SK-N-SH treated with all-trans-retinoic acid at 6 μM for 48 hours (cell line): ENCODE data around the gene LXN.
"Not testable (repeated sequence)": the region's sequence is repeated elsewhere in the genome, so short reads cannot be mapped to it uniquely, and the experiment has no call there.

Source experiments
- ATAC-seq: fragments of 200-7000 bp; cut with Tn5 transposase; 3 replicates; pipeline ENCODE4 v1.9.1; 2020; ENCODE audit warnings: mild to moderate bottlenecking, moderate library complexity
- ARNTL ChIP-seq: fragments of 450-650 bp; formaldehyde crosslinking; IDR thresholded peaks from 2 replicates; pipeline ENCODE4 v1.5.0; 2020; ENCODE audit warnings: low read depth, mild to moderate bottlenecking, moderate library complexity, borderline replicate concordance
- BACH2 ChIP-seq: fragments of 250-450 bp; sonication (Bioruptor Pico); IDR thresholded peaks from 2 replicates; pipeline ENCODE4 v1.9.0; 2021; ENCODE audit warnings: mild to moderate bottlenecking, borderline replicate concordance
- CREB5 ChIP-seq: fragments of 250-450 bp; sonication (Bioruptor Pico); IDR thresholded peaks from 2 replicates; pipeline ENCODE4 v1.5.1; 2020; ENCODE audit warnings: low read depth, mild to moderate bottlenecking, moderate library complexity
- CSRNP3 ChIP-seq: fragments of 250-450 bp; sonication (Bioruptor Pico); IDR thresholded peaks from 2 replicates; pipeline ENCODE4 v1.5.1; 2021; ENCODE audit warnings: mild to moderate bottlenecking, moderate library complexity
- ESRRG ChIP-seq: fragments of 250-450 bp; sonication (Bioruptor Pico); IDR thresholded peaks from 2 replicates; pipeline ENCODE4 v1.6.1; 2021; ENCODE audit warnings: mild to moderate bottlenecking
- GLIS3 ChIP-seq: fragments of 250-450 bp; sonication (Bioruptor Pico); IDR thresholded peaks from 2 replicates; pipeline ENCODE4 v1.5.0; 2020; ENCODE audit warnings: mild to moderate bottlenecking, moderate library complexity
- ISL1 ChIP-seq: fragments of 250-450 bp; sonication (Bioruptor Pico); IDR thresholded peaks from 2 replicates; pipeline ENCODE4 v2.1.2; 2022; ENCODE audit warnings: mild to moderate bottlenecking, moderate library complexity
- PATZ1 ChIP-seq: fragments of 250-450 bp; sonication (Bioruptor Pico); IDR thresholded peaks from 2 replicates; pipeline ENCODE4 v1.8.0; 2020; ENCODE audit warnings: mild to moderate bottlenecking, moderate library complexity, borderline replicate concordance
- POU6F1 ChIP-seq: fragments of 250-450 bp; sonication (Bioruptor Pico); IDR thresholded peaks from 2 replicates; pipeline ENCODE4 v1.8.0; 2021; ENCODE audit warnings: low read depth, mild to moderate bottlenecking, moderate library complexity, borderline replicate concordance
- PPARA ChIP-seq: fragments of 250-450 bp; sonication (Bioruptor Pico); IDR thresholded peaks from 2 replicates; pipeline ENCODE4 v1.5.0; 2020; ENCODE audit warnings: mild to moderate bottlenecking, borderline replicate concordance
- RARB ChIP-seq: fragments of 250-450 bp; sonication (Bioruptor Pico); IDR thresholded peaks from 2 replicates; pipeline ENCODE4 v1.8.0; 2021; ENCODE audit warnings: mild to moderate bottlenecking, moderate library complexity
- SNAI2 ChIP-seq: fragments of 250-450 bp; sonication (Bioruptor Pico); IDR thresholded peaks from 2 replicates; pipeline ENCODE4 v1.5.0; 2020; ENCODE audit warnings: mild to moderate bottlenecking, moderate library complexity
- TCF4 ChIP-seq: fragments of 250-450 bp; sonication (Bioruptor Pico); IDR thresholded peaks from 2 replicates; pipeline ENCODE4 v1.8.0; 2021; ENCODE audit warnings: mild to moderate bottlenecking, moderate library complexity, borderline replicate concordance
- TSHZ2 ChIP-seq: fragments of 250-450 bp; sonication (Bioruptor Pico); IDR thresholded peaks from 2 replicates; pipeline ENCODE4 v1.5.0; 2020; ENCODE audit warnings: mild to moderate bottlenecking, moderate library complexity
- ZC3H10 ChIP-seq: fragments of 250-450 bp; sonication (Bioruptor Pico); IDR thresholded peaks from 2 replicates; pipeline ENCODE4 v1.5.1; 2021; ENCODE audit warnings: mild to moderate bottlenecking, moderate library complexity
- ZFP3 ChIP-seq: fragments of 250-450 bp; sonication (Bioruptor Pico); IDR thresholded peaks from 2 replicates; pipeline ENCODE4 v1.5.0; 2020; ENCODE audit warnings: mild to moderate bottlenecking, moderate library complexity
- ZFP30 ChIP-seq: fragments of 450-650 bp; formaldehyde crosslinking; IDR thresholded peaks from 2 replicates; pipeline ENCODE4 v1.5.0; 2022; ENCODE audit warnings: mild to moderate bottlenecking, moderate library complexity
- ZNF565 ChIP-seq: fragments of 450-650 bp; formaldehyde crosslinking; conservative IDR thresholded peaks from 2 replicates; pipeline ENCODE4 v1.5.0; 2020; ENCODE audit warnings: low read depth, mild to moderate bottlenecking, moderate library complexity
- ZNF70 ChIP-seq: fragments of 450-650 bp; formaldehyde crosslinking; IDR thresholded peaks from 2 replicates; pipeline ENCODE4 v1.5.0; 2020; ENCODE audit warnings: mild to moderate bottlenecking, moderate library complexity
- ZNF8 ChIP-seq: fragments of 450-650 bp; formaldehyde crosslinking; IDR thresholded peaks from 2 replicates; pipeline ENCODE4 v1.5.0; 2020; ENCODE audit warnings: mild to moderate bottlenecking, moderate library complexity

LXN gene

GRCh38 chr3:158700559-158700958, 28.1 kb upstream of the LXN start:
- ATAC-seq: peak; percentile 55
- TF ChIP-seq PATZ1 (CRISPR knock-in tag) (no peak), ZFP3 (no peak), BACH2 (no peak), GLIS3 (CRISPR knock-in tag) (no peak), ISL1 (peak; percentile 93), CSRNP3 (CRISPR knock-in tag) (no peak)

- TF ChIP-seq PPARA (CRISPR knock-in tag) (no peak), ZNF8 (CRISPR knock-in tag) (no peak), POU6F1 (no peak), GLIS3 (CRISPR knock-in tag) (no peak), ZNF565 (no peak), RARB (CRISPR knock-in tag) (no peak), TSHZ2 (CRISPR knock-in tag) (no peak), SNAI2 (CRISPR knock-in tag) (no peak), ISL1 (no peak), ZNF70 (CRISPR knock-in tag) (no peak), ESRRG (CRISPR knock-in tag) (no peak), TCF4 (no peak), BACH2 (no peak), ZFP30 (no peak), ZC3H10 (CRISPR knock-in tag) (no peak)
- ATAC-seq: no peak
Observed at GRCh38 chr3:158696618-158697017, 24.2 kb upstream of the LXN start.

- ATAC-seq: not testable (repeated sequence)
Observed at GRCh38 chr3:158693866-158694456, 21.5 kb upstream of the LXN start.

- TF ChIP-seq TCF4: no peak
- TF ChIP-seq POU6F1: no peak
- TF ChIP-seq SNAI2 (CRISPR knock-in tag): no peak
- no peak for TF ChIP-seq ESRRG (CRISPR knock-in tag)
- TF ChIP-seq PPARA (CRISPR knock-in tag): no peak
- TF ChIP-seq ARNTL: no peak
- TF ChIP-seq ZFP3: no peak
- TF ChIP-seq CSRNP3 (CRISPR knock-in tag): no peak
- TF ChIP-seq ZNF8 (CRISPR knock-in tag): no peak
- no peak for TF ChIP-seq ZNF70 (CRISPR knock-in tag)
- no peak for TF ChIP-seq GLIS3 (CRISPR knock-in tag)
- TF ChIP-seq ZC3H10 (CRISPR knock-in tag): no peak
- no peak for TF ChIP-seq RARB (CRISPR knock-in tag)
- TF ChIP-seq CREB5 (CRISPR knock-in tag): no peak
- no peak for TF ChIP-seq ZNF565
- no peak for ATAC-seq
Observed at GRCh38 chr3:158685159-158685558, 12.7 kb upstream of the LXN start.
